Activated CD4-positive, alpha-beta T cell treated with anti-CD3 and anti-CD28 coated beads for 36 hours (primary cell): ENCODE data around the gene ITPR2. TPM values are rescaled to one million over a fixed set of nuclear protein-coding genes. Genes with fewer than 3 reads are reported as not detected.

Source experiments
- ATAC-seq: fragments of 200-7000 bp; cut with Tn5 transposase; one replicate; pipeline ENCODE4 v1.10.0; 2021; ENCODE audit warnings: mild to moderate bottlenecking, moderate library complexity
- CTCF ChIA-PET: fragments of 350-600 bp; sonication (Branson Sonifier 250); formaldehyde crosslinking; loops from one replicate; lab custom pipeline; 2021; ENCODE audit warnings: antibody characterized with exemption; lab: Charles Lee
- POLR2A ChIA-PET: fragments of 350-600 bp; sonication (Branson Sonifier 250); formaldehyde crosslinking; loops from one replicate; lab custom pipeline; 2021; ENCODE audit warnings: antibody characterized with exemption, inconsistent platforms; lab: Charles Lee
- DNase-seq: peaks from one replicate; pipeline ENCODE4 v3.0.0-alpha.2; 2020
- H3K27ac Mint-ChIP-seq: one replicate; pipeline ENCODE4 v1.8.0; 2021; ENCODE audit warnings: mixed read lengths
- H3K27me3 Mint-ChIP-seq: one replicate; pipeline ENCODE4 v1.8.0; 2021; ENCODE audit warnings: mixed read lengths
- H3K36me3 Mint-ChIP-seq: one replicate; pipeline ENCODE4 v1.8.0; 2021; ENCODE audit warnings: low read depth, mixed read lengths
- H3K4me1 Mint-ChIP-seq: one replicate; pipeline ENCODE4 v1.8.0; 2021; ENCODE audit warnings: mixed read lengths
- H3K4me3 Mint-ChIP-seq: one replicate; pipeline ENCODE4 v1.8.0; 2021; ENCODE audit warnings: mild to moderate bottlenecking, moderate library complexity, mixed read lengths
- H3K9me3 Mint-ChIP-seq: one replicate; pipeline ENCODE4 v1.8.0; 2021; ENCODE audit warnings: low read depth, mixed read lengths
- intact Hi-C, 2 experiments: fragments of 100-400 bp; cut with DNase I in 1 of 2; cut with micrococcal nuclease in 1 of 2; formaldehyde crosslinking; loops; one replicate each; pipeline versions ENCODE4 v1.14.2 to v1.15.1; 2022 to 2024; cut with DNase I, micrococcal nuclease
- total RNA-seq, 2 experiments: library from RNA; stranded (reverse); gene quantifications; one replicate each; pipeline ENCODE4 v1.2.3, GENCODE V29; 2021

Gene ITPR2
- total RNA-seq, 2 experiments from 2014 or later, result 27.3 to 28.6 TPM

DNA sequence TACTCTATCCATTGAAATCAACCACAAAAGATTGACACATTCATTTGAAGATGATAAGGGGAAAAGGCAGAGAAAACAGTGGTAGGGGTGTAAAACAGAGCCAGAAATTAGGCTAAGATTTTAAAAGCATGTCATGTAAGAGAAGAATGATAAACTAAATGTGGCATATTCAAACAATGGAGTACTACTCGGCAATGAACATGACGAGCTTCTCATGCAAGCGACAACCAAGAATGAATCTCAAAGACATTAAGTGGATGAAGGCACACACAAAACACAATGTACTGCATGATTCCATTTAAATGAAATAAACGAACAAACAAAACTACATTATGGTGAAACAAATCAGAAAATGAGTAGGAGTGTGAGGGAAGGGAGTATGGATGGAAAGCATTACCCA lies 134.8 kb downstream of the ITPR2 start:
- ChIA-PET POLR2A (no interaction called here), CTCF (interaction anchor here (1.7 kb wide), 1 partner anchor 187 kb away, joined by 5 read pairs; no protein-coding TSS in a partner anchor)
- ATAC-seq (no peak), DNase-seq (no peak)
- Mint-ChIP-seq H3K27me3 (no peaks in the 10 kb centered on the region), H3K36me3 (peaks cover 40% of the 10 kb centered on the region), H3K9me3 (no peaks in the 10 kb centered on the region), H3K27ac (no peak overlapping the region), H3K4me3 (no peak overlapping the region), H3K4me1 (peaks cover 13% of the 10 kb centered on the region)
- intact Hi-C loops, result no loop called here

DNA sequence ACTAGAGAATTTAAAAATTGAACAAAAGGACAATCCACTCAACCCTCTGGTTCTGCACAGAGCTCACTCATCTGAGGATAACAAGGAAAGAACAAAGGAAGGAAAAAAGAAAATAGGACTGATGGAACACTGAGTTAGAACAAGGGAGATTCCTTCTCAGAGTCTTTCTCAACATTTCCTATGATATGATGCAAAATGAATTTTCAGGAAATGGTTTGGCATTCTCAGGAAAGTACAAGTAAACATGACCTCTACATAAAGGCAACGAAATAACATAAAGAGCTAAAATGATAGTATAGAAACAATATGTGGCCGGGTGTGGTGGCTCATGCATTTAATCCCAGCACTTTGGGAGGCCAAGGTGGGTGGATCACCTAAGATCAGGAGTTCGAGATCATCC lies 135.8 kb downstream of the ITPR2 start:
- H3K4me1 Mint-ChIP-seq, result peaks cover 13% of the 10 kb centered on the region
- peaks cover 43% of the 10 kb centered on the region for H3K36me3 Mint-ChIP-seq
- no peak overlapping the region for H3K4me3 Mint-ChIP-seq
- intact Hi-C loops, result no loop called here
- CTCF ChIA-PET, result interaction anchor here (1.5 to 1.7 kb wide), 2 partner anchors 14 to 188 kb away, joined by 3 to 5 read pairs; no protein-coding TSS in a partner anchor
- H3K27ac Mint-ChIP-seq, result no peak overlapping the region
- ATAC-seq (no peak), DNase-seq (no peak)
- POLR2A ChIA-PET, result no interaction called here
- H3K9me3 Mint-ChIP-seq, result no peaks in the 10 kb centered on the region
- no peaks in the 10 kb centered on the region for H3K27me3 Mint-ChIP-seq

DNA sequence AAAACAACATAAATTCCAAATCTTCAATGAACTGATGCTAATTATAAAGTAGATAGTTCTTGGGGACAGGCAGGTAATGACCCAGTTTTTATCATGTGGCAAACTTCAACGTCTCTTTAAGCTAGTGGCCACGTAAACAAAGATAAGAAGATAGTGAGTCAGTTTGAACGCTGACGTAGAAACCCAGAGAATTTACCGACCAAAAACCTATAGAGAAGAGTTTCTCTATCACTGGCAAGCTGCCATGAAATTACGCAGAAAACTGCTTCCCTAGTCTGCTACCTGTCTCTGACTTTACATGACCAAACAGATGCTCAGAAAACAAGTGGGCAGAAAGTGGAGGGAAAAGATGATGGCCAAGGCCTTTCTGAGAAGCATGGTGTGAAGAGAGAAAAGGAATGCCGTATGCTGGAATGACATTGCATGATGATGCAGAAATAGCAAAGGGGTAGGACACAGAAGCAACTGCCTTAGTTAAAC lies 136.3 kb downstream of the ITPR2 start:
- CTCF ChIA-PET, result interaction anchor here (1.5 kb wide), 1 partner anchor 13 kb away, joined by 3 read pairs; no protein-coding TSS in a partner anchor
- H3K9me3 Mint-ChIP-seq, result no peaks in the 10 kb centered on the region
- peaks cover 13% of the 10 kb centered on the region for H3K4me1 Mint-ChIP-seq
- intact Hi-C loops, result no loop called here
- peaks cover 44% of the 10 kb centered on the region for H3K36me3 Mint-ChIP-seq
- no peak overlapping the region for H3K4me3 Mint-ChIP-seq
- H3K27me3 Mint-ChIP-seq, result no peaks in the 10 kb centered on the region
- DNase-seq, result no peak
- H3K27ac Mint-ChIP-seq, result no peak overlapping the region
- POLR2A ChIA-PET, result no interaction called here
- ATAC-seq, result no peak

DNA sequence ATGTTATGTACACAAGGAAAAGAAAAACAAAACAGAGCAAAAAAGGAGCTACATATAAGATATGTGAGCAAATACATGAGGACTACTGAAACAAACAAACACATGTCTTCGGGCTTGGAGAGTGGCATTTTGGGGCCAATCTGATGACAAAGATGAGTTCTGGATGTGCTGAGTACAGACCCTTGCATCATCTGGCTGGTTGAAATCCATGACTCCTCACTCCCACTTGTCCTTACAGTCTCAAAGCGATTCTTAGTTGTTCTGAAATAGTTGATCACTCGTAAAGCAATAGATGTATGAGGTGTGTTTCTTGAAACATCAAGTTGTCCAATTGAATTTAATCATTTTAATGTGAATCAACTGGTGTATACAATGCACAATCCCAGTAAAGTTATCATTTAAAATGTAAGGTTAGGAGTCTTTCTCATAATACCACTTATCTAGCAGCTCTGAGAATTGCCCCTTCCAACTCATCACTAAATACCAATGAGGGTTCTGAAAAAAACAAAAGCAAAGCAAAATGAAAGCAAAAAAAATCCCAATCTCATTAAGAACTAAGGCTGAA lies 136.9 kb downstream of the ITPR2 start:
- CTCF ChIA-PET, result interaction anchor here (0.6 to 1.5 kb wide), 3 partner anchors 13 to 194 kb away, joined by 3 read pairs; no protein-coding TSS in a partner anchor
- Mint-ChIP-seq H3K4me3 (no peak overlapping the region), H3K27ac (peak overlapping the region; percentile 2), H3K27me3 (no peaks in the 10 kb centered on the region), H3K36me3 (peaks cover 49% of the 10 kb centered on the region), H3K4me1 (peaks cover 13% of the 10 kb centered on the region), H3K9me3 (no peaks in the 10 kb centered on the region)
- POLR2A ChIA-PET, result no interaction called here
- intact Hi-C loops, result no loop called here
- no peak for DNase-seq
- no peak for ATAC-seq

DNA sequence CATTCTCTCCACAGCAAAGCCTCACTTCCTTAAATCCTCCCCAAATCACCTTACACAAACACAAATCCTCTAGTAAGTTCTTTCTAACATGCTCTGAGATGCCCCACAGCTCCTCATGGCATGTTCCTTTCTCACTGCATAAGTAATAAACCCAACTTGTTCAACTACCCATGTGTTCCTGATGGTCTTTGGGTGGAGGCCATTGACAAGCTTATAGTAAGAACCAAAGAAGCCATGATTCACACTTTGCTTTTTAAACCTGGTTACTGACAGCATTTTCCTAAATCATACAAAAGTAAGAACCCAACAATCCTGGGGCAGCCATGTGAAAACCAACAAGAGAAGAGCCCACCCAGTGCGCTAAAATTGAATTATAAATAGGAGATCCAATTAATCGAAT lies 138.6 kb downstream of the ITPR2 start:
- H3K27ac Mint-ChIP-seq, result no peak overlapping the region
- ATAC-seq, result no peak

DNA sequence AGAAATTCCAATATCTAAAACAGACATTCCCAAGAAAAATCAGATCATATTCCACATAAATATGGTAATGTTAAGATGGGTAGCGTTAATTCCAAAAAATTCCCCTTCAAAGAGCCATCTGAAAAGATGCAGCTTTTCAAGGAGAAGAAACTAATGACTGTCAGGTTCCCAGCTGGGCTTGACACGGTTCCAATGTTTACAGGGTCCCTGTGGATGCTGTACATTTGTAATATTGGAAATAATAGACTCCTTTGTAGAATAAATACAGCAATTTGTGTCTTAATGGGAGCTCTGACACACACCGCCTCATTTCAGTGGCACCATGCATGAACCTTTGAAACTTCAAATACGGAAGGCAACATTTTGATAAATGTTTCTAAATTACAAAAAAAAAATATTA lies 140.6 kb downstream of the ITPR2 start:
- peaks cover 8% of the 10 kb centered on the region for H3K4me1 Mint-ChIP-seq
- DNase-seq (no peak), ATAC-seq (no peak)
- POLR2A ChIA-PET, result no interaction called here
- no peaks in the 10 kb centered on the region for H3K27me3 Mint-ChIP-seq
- peaks cover 40% of the 10 kb centered on the region for H3K36me3 Mint-ChIP-seq
- H3K9me3 Mint-ChIP-seq, result no peaks in the 10 kb centered on the region
- no peak overlapping the region for H3K27ac Mint-ChIP-seq
- H3K4me3 Mint-ChIP-seq, result no peak overlapping the region
- CTCF ChIA-PET, result interaction anchor here (0.8 to 1.7 kb wide), 4 partner anchors 9 to 14 kb away, joined by 3 to 4 read pairs (median 4); no protein-coding TSS in a partner anchor
- intact Hi-C loops, result no loop called here

More for the DNA sequence above, 138.6 kb downstream of the ITPR2 start:
- no peak for DNase-seq
- no peaks in the 10 kb centered on the region for H3K27me3 Mint-ChIP-seq
- H3K4me3 Mint-ChIP-seq, result no peak overlapping the region
- peaks cover 50% of the 10 kb centered on the region for H3K36me3 Mint-ChIP-seq
- intact Hi-C loops, result no loop called here
- H3K9me3 Mint-ChIP-seq, result no peaks in the 10 kb centered on the region
- CTCF ChIA-PET, result interaction anchor here (1.1 kb wide), 1 partner anchor 191 kb away, joined by 4 read pairs; no protein-coding TSS in a partner anchor
- POLR2A ChIA-PET, result no interaction called here
- peaks cover 14% of the 10 kb centered on the region for H3K4me1 Mint-ChIP-seq

DNA sequence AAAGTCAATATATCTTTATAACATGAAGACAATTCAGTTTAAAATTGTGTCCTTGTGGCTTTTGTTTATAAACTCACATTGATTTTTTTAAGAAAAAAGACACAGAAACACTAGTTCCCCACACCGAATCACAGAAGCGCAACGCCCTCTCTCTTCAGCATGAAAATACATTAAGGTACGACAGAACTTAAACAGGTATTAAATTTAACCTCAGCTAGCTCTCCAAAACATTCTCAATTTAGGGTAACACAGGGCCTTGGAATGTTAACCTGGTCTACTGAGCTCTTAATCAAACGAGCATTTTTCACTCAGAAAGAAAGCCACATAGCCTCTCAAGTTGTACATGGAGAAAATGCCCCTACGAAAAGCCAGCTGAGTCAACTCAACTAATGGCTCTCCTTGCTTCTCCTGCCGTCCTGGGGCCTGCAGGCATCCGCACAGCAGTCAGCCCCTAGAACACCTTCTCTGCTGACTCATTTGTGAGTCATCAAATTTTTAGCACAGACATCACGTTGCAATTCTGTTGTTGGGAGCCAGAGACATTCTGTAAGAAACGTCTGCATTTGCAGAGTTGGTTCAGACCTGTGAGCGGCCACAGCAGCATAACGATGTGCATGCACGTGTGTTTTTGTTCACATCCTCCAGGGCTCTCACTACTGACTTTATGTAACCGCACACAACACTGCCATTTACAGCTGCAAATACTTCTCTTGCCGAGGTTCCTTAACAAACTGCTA lies 141.6 kb downstream of the ITPR2 start:
- POLR2A ChIA-PET, result interaction anchor here (0.7 kb wide), 1 partner anchor 9 kb away, joined by 3 read pairs; no protein-coding TSS in a partner anchor
- H3K27me3 Mint-ChIP-seq, result no peaks in the 10 kb centered on the region
- CTCF ChIA-PET, result interaction anchor here (0.6 to 1.7 kb wide), 2 partner anchors 11 to 24 kb away, joined by 3 read pairs; no protein-coding TSS in a partner anchor
- intact Hi-C loops, result no loop called here
- ATAC-seq (no peak), DNase-seq (no peak)
- H3K27ac Mint-ChIP-seq, result no peak overlapping the region
- H3K36me3 Mint-ChIP-seq, result peaks cover 39% of the 10 kb centered on the region
- peaks cover 2% of the 10 kb centered on the region for H3K4me1 Mint-ChIP-seq
- H3K9me3 Mint-ChIP-seq, result no peaks in the 10 kb centered on the region
- H3K4me3 Mint-ChIP-seq, result no peak overlapping the region

DNA sequence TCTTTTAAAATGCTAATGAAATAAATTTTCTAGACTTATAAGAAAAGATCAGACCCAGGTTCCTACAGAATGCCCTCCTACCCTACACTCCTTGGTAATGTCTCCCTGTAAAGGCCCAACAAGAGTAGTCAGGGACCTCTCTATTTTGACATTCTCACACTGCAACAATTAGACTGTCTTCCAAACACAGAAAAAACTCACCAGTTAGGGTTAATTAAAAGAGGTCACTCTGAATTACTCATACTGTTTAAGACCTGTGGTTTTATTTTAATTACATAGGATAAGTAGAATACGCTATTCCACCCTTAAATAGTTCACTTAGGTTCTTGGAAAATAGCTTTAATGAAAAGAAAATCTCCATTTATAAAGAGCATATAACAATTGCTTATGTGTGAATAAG lies 142.4 kb downstream of the ITPR2 start:
- intact Hi-C loops, result no loop called here
- no peaks in the 10 kb centered on the region for H3K27me3 Mint-ChIP-seq
- DNase-seq, result no peak
- ATAC-seq, result no peak
- H3K36me3 Mint-ChIP-seq, result peaks cover 36% of the 10 kb centered on the region
- ChIA-PET CTCF (no interaction called here), POLR2A (no interaction called here)
- H3K4me3 Mint-ChIP-seq, result no peak overlapping the region
- H3K27ac Mint-ChIP-seq, result no peak overlapping the region
- peaks cover 2% of the 10 kb centered on the region for H3K4me1 Mint-ChIP-seq
- no peaks in the 10 kb centered on the region for H3K9me3 Mint-ChIP-seq

DNA sequence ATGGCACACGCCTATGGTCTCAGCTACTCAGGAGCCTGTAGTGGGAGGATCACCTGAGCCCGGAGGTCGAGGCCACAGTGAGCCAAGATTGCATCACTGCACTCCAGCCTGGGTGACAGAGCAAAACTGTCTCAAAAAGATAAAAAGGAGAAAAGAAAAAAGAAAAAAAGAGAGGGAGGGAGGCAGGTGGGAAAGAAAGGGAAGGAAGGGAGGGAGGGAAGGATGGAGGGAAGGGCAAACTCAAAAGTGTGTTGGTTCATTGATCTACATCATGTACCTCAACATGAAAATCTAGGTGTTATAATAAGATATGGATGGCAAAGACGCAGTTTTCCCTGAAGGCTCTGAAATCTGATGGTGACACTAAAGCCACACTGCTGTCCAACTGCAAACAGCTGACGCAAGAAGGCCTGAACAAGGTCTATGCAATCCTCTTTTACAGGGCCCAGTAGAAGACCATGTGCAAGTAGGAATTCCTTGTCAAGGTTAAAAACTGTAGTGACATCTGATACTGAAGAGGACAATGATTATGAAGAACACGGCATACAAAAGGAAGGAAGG lies 143.6 kb downstream of the ITPR2 start:
- POLR2A ChIA-PET, result interaction anchor here (0.7 kb wide), 1 partner anchor 153 kb away, joined by 3 read pairs; no protein-coding TSS in a partner anchor

DNA sequence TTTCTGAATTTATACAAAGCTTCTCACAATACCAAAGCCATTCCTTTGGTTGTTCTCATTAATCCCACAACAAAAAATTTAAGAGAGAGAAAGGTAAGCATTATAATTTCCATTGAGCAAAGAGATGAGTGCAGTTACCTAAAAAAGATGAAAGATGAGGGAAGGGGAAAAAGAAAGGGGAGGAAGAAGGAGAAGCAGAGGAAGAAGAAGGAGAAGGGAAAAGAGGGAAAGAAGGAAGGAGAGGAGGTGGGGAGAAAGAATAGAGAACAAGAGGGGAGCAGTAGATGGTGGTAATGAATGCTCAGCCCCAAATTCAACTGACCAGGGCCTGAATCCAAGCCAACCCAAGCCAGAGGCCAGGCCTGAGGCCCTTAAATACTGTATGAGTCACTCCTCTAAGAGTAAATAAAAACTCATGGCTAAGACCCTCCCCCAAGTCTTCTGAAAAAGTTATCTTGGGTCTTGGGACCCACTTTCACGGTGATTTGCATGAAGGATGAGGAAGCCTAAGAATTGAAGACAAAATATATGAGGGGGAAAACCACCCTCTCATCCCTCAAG lies 144.6 kb downstream of the ITPR2 start:
- ChIA-PET POLR2A (interaction anchor here (0.7 kb wide), 1 partner anchor 152 kb away, joined by 3 read pairs; no protein-coding TSS in a partner anchor), CTCF (no interaction called here)
- H3K4me3 Mint-ChIP-seq, result no peak overlapping the region
- DNase-seq (no peak), ATAC-seq (no peak)
- peaks cover 2% of the 10 kb centered on the region for H3K4me1 Mint-ChIP-seq
- intact Hi-C loops, result no loop called here
- no peaks in the 10 kb centered on the region for H3K9me3 Mint-ChIP-seq
- H3K27me3 Mint-ChIP-seq, result no peaks in the 10 kb centered on the region
- peaks cover 41% of the 10 kb centered on the region for H3K36me3 Mint-ChIP-seq
- H3K27ac Mint-ChIP-seq, result no peak overlapping the region

More for the DNA sequence above, 143.6 kb downstream of the ITPR2 start:
- DNase-seq (no peak), ATAC-seq (no peak)
- Mint-ChIP-seq H3K9me3 (no peaks in the 10 kb centered on the region), H3K4me1 (peaks cover 2% of the 10 kb centered on the region), H3K27me3 (no peaks in the 10 kb centered on the region), H3K27ac (no peak overlapping the region), H3K4me3 (no peak overlapping the region), H3K36me3 (peaks cover 37% of the 10 kb centered on the region)
- intact Hi-C loops, result no loop called here
- CTCF ChIA-PET, result no interaction called here

DNA sequence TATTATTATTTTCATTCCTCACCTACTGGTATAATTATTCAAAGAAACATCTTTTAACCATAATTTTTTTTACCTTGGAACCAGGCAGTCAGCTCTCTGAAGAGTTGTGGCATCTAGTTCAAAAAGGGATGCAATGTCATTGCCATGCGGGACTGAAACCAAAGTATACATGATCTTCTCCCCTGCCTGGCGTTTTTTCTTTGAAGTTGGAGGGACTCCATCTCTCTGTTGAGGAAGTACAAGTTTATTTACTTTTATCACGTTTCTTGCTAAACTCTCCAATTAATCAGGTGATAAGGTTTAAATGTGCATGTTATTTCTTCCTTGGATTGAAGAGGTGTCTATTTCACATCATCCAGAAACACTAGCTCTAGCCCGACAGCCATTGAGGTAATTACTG lies 146.6 kb downstream of the ITPR2 start:
- Mint-ChIP-seq H3K4me1 (peaks cover 2% of the 10 kb centered on the region), H3K4me3 (no peak overlapping the region), H3K27me3 (no peaks in the 10 kb centered on the region), H3K9me3 (no peaks in the 10 kb centered on the region), H3K27ac (no peak overlapping the region), H3K36me3 (peaks cover 43% of the 10 kb centered on the region)
- intact Hi-C loops, result no loop called here
- CTCF ChIA-PET, result interaction anchor here (1.0 kb wide), 1 partner anchor 15 kb away, joined by 3 read pairs; no protein-coding TSS in a partner anchor
- DNase-seq (no peak), ATAC-seq (no peak)
- POLR2A ChIA-PET, result no interaction called here
